ENCODE results near the gene DLG2.

- no peak for TF ChIP-seq POLR2AphosphoS5 (IDR thresholded peaks at IDR 0.05; ENCODE audit: low read depth, low read length)
- TF ChIP-seq TAF1 (IDR thresholded peaks at IDR 0.05; ENCODE audit: low read depth, low read length) = no peak
Measured at GRCh38 chr11:85602526-85603213, 24.5 kb downstream of the DLG2 start.

All from GM12891 (cell line).